SW480 (cell line): ENCODE results near the gene C16orf95.

Experiments
- DNase-seq: peaks from one replicate; pipeline ENCODE4 v3.0.0-alpha.2; 2016; ENCODE audit warnings: low spot score

The C16orf95 gene

GRCh38 chr16:87316450-87316922 lies 706 bp downstream of the C16orf95 start:
- DNase-seq: no peak

DNA sequence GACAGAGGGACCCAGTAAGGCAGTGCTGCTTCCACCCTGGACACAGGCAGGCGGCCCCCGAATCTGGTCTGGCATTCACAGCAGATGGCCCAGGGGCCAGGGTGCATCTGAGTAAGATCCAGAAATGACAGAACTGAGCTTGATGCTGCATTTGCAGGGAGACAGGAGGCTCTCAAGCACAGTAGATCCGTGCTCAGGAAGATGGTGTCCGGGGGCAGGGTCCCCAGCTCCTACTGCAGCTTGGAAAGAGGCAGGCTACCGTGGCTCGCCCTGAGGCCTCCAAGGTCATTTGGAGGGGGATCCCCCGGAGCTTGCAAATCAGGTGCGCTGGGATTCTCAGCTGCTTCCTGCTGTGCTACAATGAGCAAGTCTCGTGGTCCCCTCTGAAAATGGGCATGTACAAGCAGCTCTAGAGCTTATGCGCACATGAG lies 2.2 kb downstream of the C16orf95 start:
- DNase-seq: no peak

DNA sequence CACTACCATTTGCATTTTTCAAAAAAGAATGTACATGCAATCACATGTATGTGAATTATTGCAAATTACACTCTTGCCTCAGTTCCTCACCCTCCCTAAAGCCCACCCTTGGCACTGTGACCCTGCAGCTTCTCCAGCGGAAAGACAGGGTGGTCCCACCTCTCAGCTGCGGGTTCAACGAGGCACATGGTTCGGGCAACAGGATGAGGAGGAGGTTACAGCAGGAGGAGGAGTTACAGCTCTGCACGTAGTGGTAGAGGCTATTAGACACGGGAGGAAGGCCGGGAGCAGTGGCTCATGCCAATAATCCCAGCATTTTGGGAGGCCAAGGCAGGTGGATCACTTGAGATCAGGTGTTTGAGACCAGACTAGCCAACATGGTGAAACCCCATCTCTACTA lies 5.2 kb downstream of the C16orf95 start:
- no peak for DNase-seq

DNA sequence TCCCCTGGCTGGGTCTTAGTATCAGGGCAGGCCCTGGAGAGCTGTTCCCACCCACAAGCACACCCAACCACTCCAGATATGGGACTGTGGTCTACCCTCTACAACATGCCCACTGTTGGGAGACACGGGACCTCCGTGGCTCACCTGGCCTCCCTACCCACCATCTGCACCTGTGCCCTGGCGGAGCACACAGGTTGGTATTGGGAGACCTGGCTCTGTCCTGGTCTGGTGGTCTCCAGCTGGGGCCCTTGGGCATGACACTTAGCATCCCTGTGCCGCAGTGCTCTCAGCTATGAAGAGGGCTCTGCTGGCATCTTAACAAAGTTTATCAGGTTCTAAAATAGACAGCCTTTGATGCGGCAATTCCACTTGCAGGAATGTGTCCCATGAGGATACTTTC lies 5.8 kb downstream of the C16orf95 start:
- DNase-seq: no peak

GRCh38 chr16:87310610-87311009 lies 6.6 kb downstream of the C16orf95 start:
- DNase-seq: no peak

DNA sequence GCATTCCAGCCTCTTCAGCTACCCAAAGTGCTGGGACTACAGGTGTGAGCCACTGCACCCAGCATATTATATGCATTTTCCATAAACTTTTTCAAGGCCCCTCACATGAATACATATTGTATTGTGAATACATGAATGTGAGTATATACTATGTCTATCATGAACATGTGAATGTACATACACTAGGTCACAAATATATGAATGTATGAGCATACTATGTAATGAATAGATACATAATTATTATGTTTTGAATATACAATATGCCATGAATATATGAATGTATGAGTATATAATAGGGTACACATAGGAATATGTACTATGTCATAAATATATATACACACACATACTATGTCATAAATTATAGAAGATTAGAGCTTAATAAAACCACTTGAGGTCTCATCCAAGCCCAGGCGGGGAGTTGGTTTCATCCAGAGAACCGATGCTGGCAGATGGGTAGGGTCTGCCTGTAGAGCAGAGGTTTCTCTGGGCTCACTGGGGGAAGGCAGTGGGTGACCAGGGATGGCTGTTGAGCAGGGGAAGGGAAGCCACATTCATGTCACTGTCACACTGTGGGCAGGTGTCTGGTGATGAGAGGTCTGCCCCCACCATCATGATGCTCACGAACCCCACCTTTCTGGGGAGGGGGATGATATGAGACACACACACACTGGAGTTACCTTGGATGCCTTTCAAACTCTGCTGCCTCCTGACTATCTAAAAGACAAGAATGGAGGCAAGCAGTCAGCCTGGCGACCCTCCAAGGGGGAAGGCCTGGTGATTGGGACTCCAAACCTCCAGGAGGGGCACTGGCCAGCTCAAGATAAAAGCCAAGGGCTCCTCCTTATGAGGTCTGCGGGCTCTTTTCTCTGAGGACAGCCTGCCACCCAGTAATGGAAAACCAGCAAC lies 7.3 kb downstream of the C16orf95 start:
- no peak for DNase-seq

DNA sequence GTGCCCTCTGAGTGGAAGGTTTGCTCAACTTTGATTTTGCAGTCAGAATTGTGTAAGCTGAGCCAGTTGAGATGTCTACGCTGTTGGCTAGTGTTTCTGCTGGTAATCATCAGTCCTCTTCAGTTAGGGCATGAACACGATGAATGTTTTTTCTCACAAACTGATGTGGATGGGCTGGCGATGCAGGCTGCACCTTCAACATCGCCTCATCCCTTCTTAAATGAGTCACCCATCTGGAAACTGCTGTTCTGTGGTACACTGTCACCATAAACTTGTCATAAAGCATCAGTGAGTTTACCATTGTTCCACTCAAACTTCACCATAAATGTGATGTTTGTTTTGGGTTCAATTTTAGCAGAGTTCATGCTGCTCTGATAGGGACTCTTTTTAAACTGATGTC lies 8.4 kb downstream of the C16orf95 start:
- DNase-seq: no peak

DNA sequence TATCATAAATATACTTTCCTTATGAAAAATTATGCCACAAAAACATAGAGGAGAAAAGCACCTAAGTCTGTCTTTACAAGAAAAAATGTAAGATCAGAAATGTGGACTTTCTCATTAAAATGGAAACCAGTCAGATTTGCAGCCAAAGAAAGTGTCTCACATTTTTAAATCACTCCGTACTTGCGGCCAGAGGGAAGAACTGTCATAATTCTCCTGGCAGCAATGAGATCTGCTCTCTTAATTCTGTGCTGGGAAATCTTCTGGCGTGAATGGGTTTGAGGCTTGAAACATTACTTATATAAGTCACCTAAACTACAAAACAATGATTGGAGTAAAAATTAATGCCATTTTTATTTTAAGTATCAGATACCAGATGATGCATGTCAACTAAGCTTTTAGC lies 10.7 kb downstream of the C16orf95 start:
- DNase-seq: no peak

DNA sequence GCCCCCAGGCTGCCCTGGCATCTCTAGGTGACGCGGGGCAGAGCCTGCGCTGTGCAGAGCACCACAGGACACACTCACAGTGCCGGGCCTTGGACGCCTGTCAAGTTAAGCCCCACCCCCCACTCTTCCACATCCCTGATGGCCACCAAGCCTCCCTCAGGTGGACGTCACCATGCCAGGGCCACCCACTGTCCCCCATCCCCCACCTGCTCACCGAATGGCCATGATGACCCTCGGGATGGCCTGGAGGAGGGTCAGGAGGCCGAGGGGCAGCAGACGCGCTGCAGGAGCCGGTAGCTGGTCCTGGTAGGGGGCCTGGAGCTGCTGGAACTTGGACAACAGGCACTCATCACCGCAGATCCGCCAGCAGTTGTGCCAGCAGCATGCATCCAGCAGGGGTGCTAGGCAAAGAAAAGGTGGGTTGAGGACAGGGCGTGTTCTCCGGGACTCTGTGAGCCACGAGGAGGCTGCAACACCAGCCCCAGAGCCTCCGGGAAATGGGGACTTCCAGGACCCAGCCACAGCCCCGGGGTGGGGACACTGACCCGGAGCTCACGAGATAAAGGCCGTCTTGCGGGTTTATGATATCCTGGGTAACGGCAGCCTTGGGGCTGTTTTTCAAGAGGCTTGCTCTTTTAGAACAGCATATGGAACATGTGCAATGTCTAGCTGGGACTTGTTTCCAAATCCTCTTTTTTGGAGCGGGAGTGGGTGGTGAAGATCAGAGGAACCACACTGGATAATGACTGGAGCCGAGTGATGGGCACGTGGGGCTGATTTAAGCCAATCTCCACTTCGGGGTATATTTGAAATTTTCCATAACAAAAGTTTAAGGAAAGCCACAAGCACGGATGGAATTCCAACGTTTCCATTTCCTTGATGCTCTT lies 11.4 kb downstream of the C16orf95 start:
- peak; percentile 80 for DNase-seq

DNA sequence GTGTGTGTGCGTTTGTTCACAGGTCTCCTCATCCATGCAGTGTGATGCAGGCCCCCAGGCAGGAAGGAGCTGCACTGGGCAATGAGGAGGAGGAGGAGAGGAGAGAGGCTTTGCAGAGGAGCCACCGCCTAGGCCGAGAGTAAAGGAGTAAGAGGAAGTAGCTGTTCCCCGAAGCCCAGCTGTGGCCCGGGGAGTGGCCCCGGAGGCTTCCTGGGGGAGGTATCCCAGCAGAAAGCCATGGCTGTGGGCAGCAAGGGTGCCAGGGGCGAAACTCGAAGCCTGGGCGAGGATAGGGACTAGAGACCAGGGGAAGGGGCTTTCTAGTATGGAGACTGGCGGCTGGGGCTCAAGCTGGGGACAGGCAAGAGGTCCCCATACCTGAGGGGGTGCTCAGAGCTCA lies 12.2 kb downstream of the C16orf95 start:
- DNase-seq: no peak

DNA sequence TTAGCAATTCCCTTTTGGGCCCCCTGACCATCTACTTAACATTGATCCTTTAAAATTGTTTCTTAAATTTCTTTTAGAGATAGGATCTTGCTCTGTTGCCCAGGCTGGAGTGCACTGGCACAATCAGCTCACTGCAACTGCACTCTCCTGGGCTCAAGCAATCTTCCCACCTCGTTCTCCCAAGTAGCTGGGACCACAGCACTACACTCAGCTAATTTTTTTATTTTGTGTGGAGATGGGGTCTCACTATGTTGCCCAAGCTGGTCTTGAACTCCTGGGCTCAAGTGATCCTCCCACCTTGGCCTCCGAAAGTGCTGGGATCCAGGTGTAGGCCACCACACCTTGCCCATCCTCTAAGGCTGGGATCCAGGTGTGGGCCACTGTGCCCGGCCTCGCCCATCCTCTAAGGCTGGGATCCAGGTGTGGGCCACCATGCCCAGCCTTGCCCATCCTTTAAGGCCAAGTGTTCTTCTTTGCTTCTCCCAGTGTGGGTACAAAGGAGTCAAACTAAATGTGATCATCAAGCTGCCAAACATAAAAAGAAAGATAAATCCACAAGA lies 13.2 kb downstream of the C16orf95 start:
- DNase-seq: no peak

DNA sequence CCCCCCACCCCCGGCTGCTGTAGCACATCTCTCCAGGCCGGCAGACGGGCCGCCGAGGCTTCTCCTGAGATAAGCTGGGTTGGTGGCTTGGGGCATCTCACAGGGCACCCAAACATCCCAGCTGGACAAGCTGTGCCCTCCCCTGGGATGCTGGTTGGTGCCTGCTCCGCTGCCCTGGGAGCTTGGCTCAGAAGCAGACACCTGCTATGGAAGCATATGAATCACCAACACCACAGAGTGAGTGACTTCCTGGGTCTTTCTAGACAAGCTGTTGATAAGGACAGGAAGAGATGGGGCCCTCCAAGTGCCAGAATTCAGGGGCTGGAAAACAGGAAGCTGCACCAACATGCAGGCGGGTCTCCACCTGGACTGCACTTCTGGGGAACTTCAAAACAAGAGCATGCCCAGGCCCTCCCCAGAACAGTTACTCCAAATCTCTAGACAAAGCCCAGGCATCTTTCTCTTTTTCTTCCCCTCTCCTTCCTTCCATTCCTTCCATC lies 13.7 kb downstream of the C16orf95 start:
- DNase-seq: peak; percentile 41

DNA sequence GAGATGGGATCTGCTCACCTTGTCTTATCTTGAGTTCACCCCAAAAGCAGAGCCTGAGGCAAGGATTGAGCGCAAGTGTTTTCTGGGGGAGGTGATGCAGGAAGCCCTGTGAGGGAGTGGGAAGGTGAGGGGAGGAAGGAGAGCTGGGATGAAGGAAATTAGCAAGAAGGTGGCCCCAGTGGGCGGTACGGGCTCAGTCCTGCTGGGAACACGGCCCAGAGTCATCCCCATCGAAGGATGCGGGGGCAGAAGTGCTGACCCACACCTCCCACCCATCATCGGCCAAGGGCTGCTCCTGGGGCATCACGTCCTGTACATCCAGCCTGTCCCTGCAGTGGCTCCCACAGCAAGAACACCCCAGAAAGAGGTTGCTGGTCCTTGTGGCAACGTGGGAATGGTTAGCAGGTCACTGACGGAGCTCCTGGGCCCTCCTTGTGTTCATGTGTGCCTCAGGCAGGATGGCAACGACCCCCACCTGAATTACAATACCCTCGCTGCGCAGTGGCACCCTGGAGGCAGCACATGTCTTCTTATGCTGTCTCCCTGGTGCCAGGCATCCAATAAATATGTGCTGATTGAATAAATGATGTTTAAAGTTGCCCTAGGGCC lies 18.2 kb downstream of the C16orf95 start:
- no peak for DNase-seq

DNA sequence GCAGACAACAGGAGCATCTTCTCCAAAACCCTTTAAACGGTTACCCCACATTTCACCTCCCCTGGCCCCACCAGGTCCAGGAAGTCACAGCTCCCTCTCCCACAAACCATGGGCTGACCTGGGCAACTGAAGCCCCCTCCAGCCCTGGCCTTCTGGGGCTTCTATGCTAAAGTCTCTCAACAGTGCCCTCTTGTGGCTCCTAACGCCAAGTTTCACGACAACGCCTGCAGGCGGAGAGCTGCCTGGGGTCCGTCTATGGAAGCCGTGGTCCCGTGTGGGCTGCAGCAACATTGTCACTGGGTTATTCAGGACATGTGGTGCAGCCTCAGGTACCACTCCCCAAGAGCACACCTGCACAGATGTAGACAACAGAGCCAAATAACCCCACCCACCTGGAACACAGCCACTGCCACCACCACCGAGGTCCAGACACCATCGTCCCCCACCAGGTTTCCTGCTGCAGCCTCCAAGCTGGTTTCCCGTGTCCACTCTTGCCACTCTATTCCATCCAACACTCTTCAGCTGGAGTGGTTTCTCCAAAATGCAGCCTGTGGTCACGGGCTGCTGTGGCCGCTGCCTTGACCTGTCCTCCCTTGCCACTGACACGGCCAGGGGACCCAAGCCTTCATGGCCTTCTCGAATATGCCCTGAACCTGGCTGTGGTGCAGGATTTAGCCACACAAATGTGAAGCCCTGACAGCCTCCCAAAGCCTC lies 19.1 kb downstream of the C16orf95 start:
- DNase-seq: no peak

- DNase-seq: no peak
These were observed 19.8 kb downstream of the C16orf95 start for GRCh38 chr16:87297407-87297806.

DNA sequence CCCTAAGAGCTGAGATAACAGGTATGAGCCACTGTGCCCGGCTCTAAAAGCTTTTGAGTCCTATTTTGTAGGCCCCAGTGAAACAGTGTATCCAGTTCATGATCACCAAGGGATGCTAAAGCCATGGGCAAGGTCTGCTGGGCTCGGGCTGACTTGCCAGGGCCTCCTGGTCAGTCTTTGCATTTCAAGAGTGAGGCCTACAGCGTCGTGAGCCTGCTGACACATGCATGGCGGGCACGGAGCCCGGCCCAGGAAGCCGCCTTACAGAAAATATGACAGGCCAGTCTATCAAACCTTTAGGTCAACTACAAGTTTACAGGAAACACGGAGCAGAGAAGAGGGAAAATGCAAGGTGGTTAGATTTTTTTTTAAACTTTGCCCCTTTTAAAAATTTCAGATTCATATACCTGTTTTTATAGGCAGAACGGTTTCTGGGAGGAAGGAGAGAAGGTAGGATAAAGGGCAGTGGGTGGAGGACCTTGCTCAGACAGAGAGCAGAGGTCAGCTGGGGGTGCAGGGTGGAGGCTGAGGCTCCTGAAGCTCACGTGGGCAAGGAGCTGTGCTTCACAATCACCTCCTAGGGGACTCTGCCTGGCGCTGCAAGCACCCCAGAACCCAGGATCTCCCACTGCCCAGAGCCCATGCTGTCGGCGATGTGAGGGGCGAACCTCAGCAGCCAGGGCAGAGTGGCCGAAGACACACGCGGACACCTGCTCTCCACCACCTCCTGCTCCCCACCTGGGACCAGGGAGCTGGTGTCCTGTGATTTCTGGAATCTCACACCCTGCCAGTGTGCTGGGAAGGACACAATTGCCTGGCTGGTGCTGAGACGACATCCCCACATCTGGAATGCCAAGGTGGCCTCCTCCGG lies 21.3 kb downstream of the C16orf95 start:
- DNase-seq: no peak

- DNase-seq: peak; percentile 85
These were observed 21.9 kb downstream of the C16orf95 start for GRCh38 chr16:87295259-87295658.

GRCh38 chr16:87293990-87294389 lies 23.2 kb downstream of the C16orf95 start:
- no peak for DNase-seq

DNA sequence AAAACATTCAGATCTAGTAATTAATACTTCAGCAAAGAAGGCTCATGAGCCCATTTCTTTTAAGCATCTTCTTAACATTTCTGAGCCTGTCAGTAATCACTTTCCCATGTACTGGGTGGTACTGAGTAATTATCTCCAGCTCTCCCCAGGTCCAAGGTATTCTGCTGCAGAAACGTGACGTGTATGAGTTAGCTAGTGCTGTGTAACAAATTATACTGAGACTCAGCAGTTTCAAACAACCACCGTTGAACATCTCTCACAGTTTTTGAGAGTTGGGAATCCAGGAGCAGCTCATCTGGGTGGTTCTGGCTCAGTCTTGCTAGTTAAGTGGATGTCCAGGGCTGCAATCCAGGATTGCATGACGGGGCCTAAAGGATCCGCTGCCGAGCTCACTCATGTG lies 25.2 kb downstream of the C16orf95 start:
- DNase-seq: no peak

DNA sequence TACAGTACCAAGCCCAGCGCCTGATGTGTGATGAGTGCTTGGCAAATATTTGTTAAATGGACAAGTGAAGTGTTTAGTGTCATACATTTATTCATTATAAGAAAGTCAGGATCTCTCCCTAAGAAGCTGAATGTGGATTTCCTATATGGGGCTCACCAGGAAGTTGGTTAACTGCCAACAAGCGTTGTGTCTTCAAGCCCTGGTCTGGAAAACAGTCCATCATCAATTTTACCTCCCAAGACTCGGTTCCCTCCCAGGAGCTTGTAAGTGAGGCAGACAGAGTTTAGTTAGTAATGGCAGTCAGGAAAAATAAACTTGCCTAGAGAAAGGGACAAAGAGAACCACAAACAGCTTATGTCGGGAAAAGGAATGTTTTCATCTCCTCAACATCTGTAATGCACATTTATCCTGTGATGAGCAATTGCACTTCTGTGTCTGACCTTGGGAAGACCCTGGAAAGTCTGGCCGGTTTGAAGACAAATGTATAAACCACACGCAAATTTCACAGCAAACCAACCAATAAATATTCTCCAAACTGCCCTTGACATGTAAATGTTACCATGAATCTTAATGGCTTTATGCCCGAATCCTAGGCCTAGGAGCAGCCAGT lies 28.3 kb downstream of the C16orf95 start:
- DNase-seq: no peak
